Fibroblast of lung (primary cell): ENCODE results near the gene GPATCH1.

Experiments
- EZH2 ChIP-seq: IDR thresholded peaks from 2 replicates; pipeline ENCODE4 v1.5.1; 2012; ENCODE audit warnings: low read length, control low read depth, mild to moderate bottlenecking; ENCODE audit errors: missing control alignments
- TF ChIP-seq, protein P1 (sequence below), 2 donors: IDR thresholded peaks in 1 of 2; conservative IDR thresholded peaks in 1 of 2; 1 replicate in 1 of 2; 2 replicates in 1 of 2; pipeline ENCODE4 v1.5.1; 2011 to 2012; ENCODE audit warnings: low read length in 2 of 2, control low read depth in 1 of 2, inconsistent platforms in 1 of 2, low read depth in 1 of 2, mild to moderate bottlenecking in 1 of 2

DNA sequence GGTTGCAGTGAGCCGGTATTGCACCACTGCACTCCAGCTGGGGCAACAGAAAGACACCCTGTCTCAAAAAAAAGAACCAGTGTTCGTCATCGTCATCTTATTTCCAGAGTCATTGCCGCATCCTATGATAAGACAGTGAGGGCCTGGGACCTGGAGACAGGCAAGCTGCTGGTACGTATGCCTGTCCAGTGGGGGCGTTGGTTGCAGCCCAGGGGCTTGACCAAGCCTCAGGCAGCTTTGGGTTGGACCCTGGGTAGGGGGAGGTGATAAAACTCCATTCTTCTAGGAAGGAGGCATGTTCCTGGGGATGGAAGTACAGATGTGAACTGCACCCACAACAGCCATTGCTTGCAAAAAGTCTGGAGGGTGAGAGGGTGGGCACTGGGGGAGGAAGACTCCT, 66.6 kb downstream of the GPATCH1 start:
- TF ChIP-seq, protein P1, sequence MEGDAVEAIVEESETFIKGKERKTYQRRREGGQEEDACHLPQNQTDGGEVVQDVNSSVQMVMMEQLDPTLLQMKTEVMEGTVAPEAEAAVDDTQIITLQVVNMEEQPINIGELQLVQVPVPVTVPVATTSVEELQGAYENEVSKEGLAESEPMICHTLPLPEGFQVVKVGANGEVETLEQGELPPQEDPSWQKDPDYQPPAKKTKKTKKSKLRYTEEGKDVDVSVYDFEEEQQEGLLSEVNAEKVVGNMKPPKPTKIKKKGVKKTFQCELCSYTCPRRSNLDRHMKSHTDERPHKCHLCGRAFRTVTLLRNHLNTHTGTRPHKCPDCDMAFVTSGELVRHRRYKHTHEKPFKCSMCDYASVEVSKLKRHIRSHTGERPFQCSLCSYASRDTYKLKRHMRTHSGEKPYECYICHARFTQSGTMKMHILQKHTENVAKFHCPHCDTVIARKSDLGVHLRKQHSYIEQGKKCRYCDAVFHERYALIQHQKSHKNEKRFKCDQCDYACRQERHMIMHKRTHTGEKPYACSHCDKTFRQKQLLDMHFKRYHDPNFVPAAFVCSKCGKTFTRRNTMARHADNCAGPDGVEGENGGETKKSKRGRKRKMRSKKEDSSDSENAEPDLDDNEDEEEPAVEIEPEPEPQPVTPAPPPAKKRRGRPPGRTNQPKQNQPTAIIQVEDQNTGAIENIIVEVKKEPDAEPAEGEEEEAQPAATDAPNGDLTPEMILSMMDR (conservative IDR thresholded peaks at IDR 0.05 in 1 of 2, IDR thresholded peaks at IDR 0.05 in 1 of 2; ENCODE audit: low read depth in 1 of 2, low read length in 2 of 2), result no peak
- no peak for TF ChIP-seq EZH2
